Endodermal cell (in vitro differentiated cells): ENCODE data around the gene UBE2G2. TPM values are rescaled to one million over a fixed set of nuclear protein-coding genes. Genes with fewer than 3 reads are reported as not detected.

Experiments
- DNase-seq: peaks from one replicate; pipeline ENCODE4 v3.0.0-alpha.2; 2017
- H3K27ac ChIP-seq: 2 replicates; pipeline ENCODE4 v1.5.1; 2013; ENCODE audit warnings: mild to moderate bottlenecking, low read depth, low read length, moderate library complexity
- H3K27me3 ChIP-seq: 2 replicates; pipeline ENCODE4 v1.6.1; 2013; ENCODE audit warnings: mild to moderate bottlenecking, low read length, moderate library complexity; ENCODE audit not compliant: insufficient read depth, control insufficient read depth, poor library complexity, severe bottlenecking
- H3K36me3 ChIP-seq: 2 replicates; pipeline ENCODE4 v1.7.0; 2013; ENCODE audit warnings: mild to moderate bottlenecking, low read length, moderate library complexity; ENCODE audit not compliant: control insufficient read depth, insufficient read depth
- H3K4me1 ChIP-seq: one replicate; pipeline ENCODE4 v1.7.0; 2013; ENCODE audit warnings: low read length; ENCODE audit not compliant: control insufficient read depth, insufficient read depth
- H3K4me3 ChIP-seq: 2 replicates; pipeline ENCODE4 v1.5.1; 2013; ENCODE audit warnings: mild to moderate bottlenecking, low read length, moderate library complexity
- H3K9ac ChIP-seq: 2 replicates; pipeline ENCODE4 v1.6.1; 2013; ENCODE audit warnings: mild to moderate bottlenecking, low read length, moderate library complexity; ENCODE audit not compliant: poor library complexity, severe bottlenecking; ENCODE audit errors: extremely low read depth
- H3K9me3 ChIP-seq: 2 replicates; pipeline ENCODE4 v1.6.1; 2013; ENCODE audit warnings: mild to moderate bottlenecking, low read length, moderate library complexity; ENCODE audit not compliant: control insufficient read depth
- H3K27ac Mint-ChIP-seq: 2 replicates; pipeline ENCODE4 v1.8.0; 2020; ENCODE audit warnings: mixed read lengths
- H3K27me3 Mint-ChIP-seq: 2 replicates; pipeline ENCODE4 v1.8.0; 2021; ENCODE audit warnings: mild to moderate bottlenecking, mixed read lengths; ENCODE audit not compliant: insufficient read depth
- H3K36me3 Mint-ChIP-seq: 2 replicates; pipeline ENCODE4 v1.8.0; 2020; ENCODE audit warnings: low read depth, mixed read lengths
- H3K4me1 Mint-ChIP-seq: 2 replicates; pipeline ENCODE4 v1.8.0; 2020; ENCODE audit warnings: mixed read lengths
- H3K4me3 Mint-ChIP-seq: 2 replicates; pipeline ENCODE4 v1.8.0; 2020; ENCODE audit warnings: mild to moderate bottlenecking, moderate library complexity, mixed read lengths
- H3K9me3 Mint-ChIP-seq: 2 replicates; pipeline ENCODE4 v1.8.0; 2020; ENCODE audit warnings: mild to moderate bottlenecking, mixed read lengths
- CTCF ChIP-seq: fragments of 200-600 bp; sonication (generic); conservative IDR thresholded peaks from 2 replicates; pipeline ENCODE4 v1.5.0; 2021; ENCODE audit warnings: antibody characterized with exemption, mild to moderate bottlenecking
- WGBS, 2 experiments: methylation state at CpG; one replicate each; pipeline versions ENCODE4 v1.1.5 to v1.1.7; 2013; ENCODE audit warnings: missing lambda C conversion rate in 2 of 2, mixed read lengths in 1 of 2; ENCODE audit not compliant: insufficient coverage in 1 of 2, insufficient read length in 1 of 2; 5-methylcytosine and 5-hydroxymethylcytosine counted together
- total RNA-seq, 2 donors: library from RNA; stranded (reverse); fragmentation: NEBNext Ultra II Directional in 1 of 2; extraction: Animal tissue kit (Norgen Biotek cat#: 25700) in 1 of 2; gene quantifications; 2 replicates in 1 of 2; 3 replicates in 1 of 2; pipeline ENCODE4 v1.2.1, GENCODE V29; 2021

The UBE2G2 gene
- total RNA-seq, 2 donors from 2014 or later: 84.0 to 84.8 TPM

- WGBS, 2 experiments: 88 to 90% methylated on average over 3 of the region's 3 CpGs
- H3K9ac ChIP-seq: no peak overlapping the region
Observed at GRCh38 chr21:44836349-44836665, 34.7 kb upstream of the UBE2G2 start.

GRCh38 chr21:44835647-44835973, 34.0 kb upstream of the UBE2G2 start:
- Histone ChIP-seq H3K4me3 (no peak overlapping the region), H3K27me3 (no peaks in the 10 kb centered on the region), H3K9ac (no peak overlapping the region), H3K27ac (no peak overlapping the region), H3K36me3 (no peaks in the 10 kb centered on the region), H3K4me1 (no peaks in the 10 kb centered on the region), H3K9me3 (no peaks in the 10 kb centered on the region)
- 90 to 94% methylated on average over 3 to 4 of the region's 8 CpGs for WGBS, 2 experiments
- H3K36me3 Mint-ChIP-seq: no peaks in the 10 kb centered on the region
- no peak for TF ChIP-seq CTCF
- H3K4me1 Mint-ChIP-seq: no peaks in the 10 kb centered on the region
- H3K27me3 Mint-ChIP-seq: no peaks in the 10 kb centered on the region
- no peak for DNase-seq
- H3K27ac Mint-ChIP-seq: no peak overlapping the region
- H3K9me3 Mint-ChIP-seq: no peaks in the 10 kb centered on the region
- no peak overlapping the region for H3K4me3 Mint-ChIP-seq

More at GRCh38 chr21:44836349-44836665, 34.7 kb upstream of the UBE2G2 start:
- H3K27ac ChIP-seq: no peak overlapping the region
- Mint-ChIP-seq H3K27ac (no peak overlapping the region), H3K36me3 (no peaks in the 10 kb centered on the region), H3K27me3 (no peaks in the 10 kb centered on the region), H3K4me3 (no peak overlapping the region), H3K4me1 (peaks cover 2% of the 10 kb centered on the region), H3K9me3 (no peaks in the 10 kb centered on the region)
- DNase-seq: no peak
- no peaks in the 10 kb centered on the region for H3K4me1 ChIP-seq
- TF ChIP-seq CTCF: no peak
- H3K4me3 ChIP-seq: no peak overlapping the region
- no peaks in the 10 kb centered on the region for H3K27me3 ChIP-seq
- no peaks in the 10 kb centered on the region for H3K36me3 ChIP-seq
- no peaks in the 10 kb centered on the region for H3K9me3 ChIP-seq

GRCh38 chr21:44834951-44835646, 33.5 kb upstream of the UBE2G2 start:
- no peaks in the 10 kb centered on the region for H3K36me3 ChIP-seq
- H3K9ac ChIP-seq: no peak overlapping the region
- H3K9me3 Mint-ChIP-seq: peaks cover 2% of the 10 kb centered on the region
- no peak overlapping the region for H3K27ac Mint-ChIP-seq
- no peaks in the 10 kb centered on the region for H3K36me3 Mint-ChIP-seq
- no peak for TF ChIP-seq CTCF
- H3K4me3 ChIP-seq: no peak overlapping the region
- no peak overlapping the region for H3K4me3 Mint-ChIP-seq
- H3K27ac ChIP-seq: no peak overlapping the region
- no peak for DNase-seq
- 92 to 95% methylated on average over 28 to 29 of the region's 29 CpGs for WGBS, 2 experiments
- H3K27me3 ChIP-seq: no peaks in the 10 kb centered on the region
- H3K4me1 Mint-ChIP-seq: no peaks in the 10 kb centered on the region
- no peaks in the 10 kb centered on the region for H3K9me3 ChIP-seq
- H3K4me1 ChIP-seq: no peaks in the 10 kb centered on the region
- peaks cover 1% of the 10 kb centered on the region for H3K27me3 Mint-ChIP-seq
